OCI-LY7 (cell line): ENCODE results near the gene CLDN22. TPM values are rescaled to one million over a fixed set of nuclear protein-coding genes. Genes with fewer than 3 reads are reported as not detected.

Experiments
- BruUV-seq: library from RNA; stranded (reverse); fragments of 400-500 nt; replicated peaks from 2 replicates; lab custom pipeline; 2021; lab: Mats Ljungman, UMichigan
- CTCF ChIA-PET: fragments of 300-600 bp; sonication (Branson Sonifier 250); formaldehyde crosslinking; loops from one replicate; lab custom pipeline; 2022; ENCODE audit warnings: antibody characterized with exemption; ENCODE audit not compliant: unreplicated experiment; lab: Charles Lee
- POLR2A ChIA-PET: fragments of 300-600 bp; sonication (Branson Sonifier 250); formaldehyde crosslinking; loops from one replicate; lab custom pipeline; 2022; ENCODE audit warnings: antibody characterized with exemption; lab: Charles Lee
- DNase-seq: peaks from one replicate; pipeline ENCODE4 v3.0.0-alpha.2; 2015; ENCODE audit warnings: low spot score
- H2AFZ ChIP-seq: fragments of 200-600 bp; sonication (generic), shearing (Covaris generic); 2 replicates; pipeline ENCODE4 v1.6.1; 2014; ENCODE audit warnings: mild to moderate bottlenecking, antibody characterized with exemption, low read length, moderate library complexity
- H3K27ac ChIP-seq: fragments of 200-600 bp; sonication (generic); 2 replicates; pipeline ENCODE4 v1.5.1; 2014; ENCODE audit warnings: mixed run types, low read depth, mild to moderate bottlenecking, moderate library complexity, low read length, inconsistent platforms; ENCODE audit not compliant: poor library complexity, severe bottlenecking
- H3K36me3 ChIP-seq: fragments of 200-600 bp; sonication (generic); 2 replicates; pipeline ENCODE4 v1.6.1; 2014; ENCODE audit warnings: mild to moderate bottlenecking, antibody characterized with exemption, low read length, moderate library complexity, mixed read lengths; ENCODE audit not compliant: insufficient read depth
- H3K4me1 ChIP-seq: fragments of 200-600 bp; sonication (generic); 2 replicates; pipeline ENCODE4 v1.5.1; 2014; ENCODE audit warnings: mild to moderate bottlenecking, low read length; ENCODE audit not compliant: insufficient read depth, poor library complexity, severe bottlenecking
- H3K4me2 ChIP-seq: fragments of 200-600 bp; sonication (generic); 2 replicates; pipeline ENCODE4 v1.6.1; 2014; ENCODE audit warnings: mild to moderate bottlenecking, low read length
- H3K4me3 ChIP-seq: fragments of 200-600 bp; sonication (generic); 2 replicates; pipeline ENCODE4 v1.5.1; 2014; ENCODE audit warnings: mild to moderate bottlenecking, low read depth, low read length; ENCODE audit not compliant: poor library complexity, severe bottlenecking
- H3K79me2 ChIP-seq: fragments of 200-600 bp; sonication (generic); 2 replicates; pipeline ENCODE4 v1.6.1; 2016; ENCODE audit warnings: low read depth, mild to moderate bottlenecking, low read length, moderate library complexity, mixed read lengths; ENCODE audit not compliant: insufficient read depth
- H3K9me2 ChIP-seq: fragments of 200-600 bp; sonication (generic); 2 replicates; pipeline ENCODE4 v1.6.1; 2016; ENCODE audit warnings: mild to moderate bottlenecking, low read length, mixed read lengths; ENCODE audit not compliant: insufficient read depth
- H3K9me3 ChIP-seq: fragments of 200-600 bp; sonication (generic); 2 replicates; pipeline ENCODE4 v1.6.1; 2014; ENCODE audit warnings: mild to moderate bottlenecking, mixed run types, low read length, mixed read lengths
- H4K20me1 ChIP-seq: fragments of 200-600 bp; sonication (generic); 2 replicates; pipeline ENCODE4 v1.6.1; 2014; ENCODE audit warnings: mild to moderate bottlenecking, antibody characterized with exemption, low read length, moderate library complexity, mixed read lengths; ENCODE audit not compliant: insufficient read depth
- EZH2phosphoT487 ChIP-seq: fragments of 200-600 bp; sonication (generic); IDR thresholded peaks from 2 replicates; pipeline ENCODE4 v1.6.1; 2018; ENCODE audit warnings: low read depth, borderline replicate concordance, mild to moderate bottlenecking, mixed run types, antibody characterized with exemption, low read length, moderate library complexity, mixed read lengths
- intact Hi-C: fragments of 100-400 bp; cut with micrococcal nuclease; formaldehyde crosslinking; loops from one replicate; pipeline ENCODE4 v1.10.0; 2022; ENCODE audit not compliant: unreplicated experiment
- total RNA-seq, 2 experiments: library from RNA; depleted of rRNA in 1 of 2; stranded (reverse); fragments of >200 nt in 1 of 2; shearing (Covaris generic) in 1 of 2; gene quantifications; 2 replicates each; pipeline ENCODE4 v1.2.3, GENCODE V29; 2014 to 2022
- TF ChIP-seq, protein P1 (sequence below): fragments of 200-600 bp; sonication (generic); conservative IDR thresholded peaks from 2 replicates; pipeline ENCODE4 v1.5.1; 2014; ENCODE audit warnings: mild to moderate bottlenecking, antibody characterized with exemption, low read length, moderate library complexity, mixed read lengths

CLDN22 gene
- total RNA-seq, 2 experiments from 2014 or later, result not detected

DNA sequence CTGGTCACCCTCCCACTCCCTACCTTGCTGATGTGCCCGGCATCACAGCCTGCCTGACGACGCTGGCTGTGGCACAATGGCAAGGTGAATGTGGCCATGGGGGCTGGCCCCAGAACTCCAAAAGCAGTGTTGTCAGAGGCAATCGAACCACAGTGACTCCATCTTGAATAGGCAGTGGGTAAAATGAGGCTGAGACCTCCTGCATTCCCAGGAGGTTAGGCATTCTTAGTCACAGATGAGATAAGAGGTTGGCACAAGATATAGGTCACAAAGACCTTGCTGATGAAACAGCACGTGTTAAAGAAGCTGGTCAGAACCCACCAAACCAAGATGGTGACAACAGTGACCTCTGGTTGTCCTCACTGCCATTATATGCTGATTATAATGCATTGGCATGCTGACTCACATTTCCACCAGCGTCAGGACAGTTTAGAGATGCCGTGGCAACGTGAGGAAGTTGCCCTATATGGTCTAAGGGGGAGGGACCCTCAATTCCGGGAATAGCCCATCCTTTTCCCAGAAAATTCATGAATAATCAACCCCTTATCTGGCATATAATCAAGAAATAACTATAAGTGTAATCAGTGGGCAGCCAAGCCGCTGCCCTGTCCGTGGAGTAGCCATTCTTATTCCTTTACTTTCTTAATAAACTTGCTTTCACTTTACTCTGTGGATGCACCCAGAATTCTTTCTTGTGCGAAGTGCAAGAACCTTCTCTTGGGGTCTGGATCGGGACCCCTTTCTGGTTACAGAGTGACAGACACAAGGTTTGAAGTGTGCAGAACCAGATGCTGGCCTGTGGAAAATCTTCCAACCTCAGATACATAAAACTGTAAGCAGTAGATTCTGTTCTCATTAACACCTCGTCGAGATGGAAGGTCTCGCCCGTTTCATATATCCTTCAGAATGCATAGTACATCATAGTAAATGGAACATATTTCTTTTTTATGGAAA lies 28.9 kb upstream of the CLDN22 start:
- POLR2A ChIA-PET, result no interaction called here
- no peaks in the 10 kb centered on the region for H4K20me1 ChIP-seq
- no peaks in the 10 kb centered on the region for H3K79me2 ChIP-seq
- CTCF ChIA-PET, result no interaction called here
- H3K27ac ChIP-seq, result no peak overlapping the region
- intact Hi-C loops, result no loop called here
- no peaks in the 10 kb centered on the region for H3K4me1 ChIP-seq
- BruUV-seq, result no TSS peak
- H3K4me2 ChIP-seq, result no peak overlapping the region
- H3K36me3 ChIP-seq, result no peaks in the 10 kb centered on the region
- no peaks in the 10 kb centered on the region for H3K9me3 ChIP-seq
- DNase-seq, result no peak
- H2AFZ ChIP-seq, result no peak overlapping the region
- no peaks in the 10 kb centered on the region for H3K9me2 ChIP-seq
- no peak overlapping the region for H3K4me3 ChIP-seq
- TF ChIP-seq, protein P1, sequence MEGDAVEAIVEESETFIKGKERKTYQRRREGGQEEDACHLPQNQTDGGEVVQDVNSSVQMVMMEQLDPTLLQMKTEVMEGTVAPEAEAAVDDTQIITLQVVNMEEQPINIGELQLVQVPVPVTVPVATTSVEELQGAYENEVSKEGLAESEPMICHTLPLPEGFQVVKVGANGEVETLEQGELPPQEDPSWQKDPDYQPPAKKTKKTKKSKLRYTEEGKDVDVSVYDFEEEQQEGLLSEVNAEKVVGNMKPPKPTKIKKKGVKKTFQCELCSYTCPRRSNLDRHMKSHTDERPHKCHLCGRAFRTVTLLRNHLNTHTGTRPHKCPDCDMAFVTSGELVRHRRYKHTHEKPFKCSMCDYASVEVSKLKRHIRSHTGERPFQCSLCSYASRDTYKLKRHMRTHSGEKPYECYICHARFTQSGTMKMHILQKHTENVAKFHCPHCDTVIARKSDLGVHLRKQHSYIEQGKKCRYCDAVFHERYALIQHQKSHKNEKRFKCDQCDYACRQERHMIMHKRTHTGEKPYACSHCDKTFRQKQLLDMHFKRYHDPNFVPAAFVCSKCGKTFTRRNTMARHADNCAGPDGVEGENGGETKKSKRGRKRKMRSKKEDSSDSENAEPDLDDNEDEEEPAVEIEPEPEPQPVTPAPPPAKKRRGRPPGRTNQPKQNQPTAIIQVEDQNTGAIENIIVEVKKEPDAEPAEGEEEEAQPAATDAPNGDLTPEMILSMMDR, result no peak
- no peak for TF ChIP-seq EZH2phosphoT487

DNA sequence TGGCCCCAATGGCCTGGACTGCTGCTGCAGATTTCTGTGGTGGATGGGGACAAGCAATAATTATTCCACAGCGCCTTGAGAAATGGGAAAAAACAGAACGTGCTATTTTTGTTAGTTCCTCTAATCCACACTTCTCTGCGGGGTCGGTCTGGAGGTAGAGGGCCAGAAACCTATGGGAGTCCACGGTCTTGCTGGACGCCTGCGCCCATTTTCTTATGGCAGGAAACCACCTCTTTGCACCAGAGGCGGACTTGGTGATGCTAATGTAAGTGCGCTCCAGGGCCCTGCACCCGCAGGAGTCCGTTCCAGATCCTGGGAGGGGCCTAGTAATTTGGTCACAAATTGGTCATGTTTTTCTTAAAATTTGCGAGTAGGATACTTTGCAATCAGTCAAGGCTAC lies 28.1 kb upstream of the CLDN22 start:
- CTCF ChIA-PET, result no interaction called here
- TF ChIP-seq, protein P1, result no peak
- no peak for TF ChIP-seq EZH2phosphoT487
- H3K9me2 ChIP-seq, result no peaks in the 10 kb centered on the region
- H3K36me3 ChIP-seq, result no peaks in the 10 kb centered on the region
- H4K20me1 ChIP-seq, result no peaks in the 10 kb centered on the region
- no TSS peak for BruUV-seq
- H3K27ac ChIP-seq, result no peak overlapping the region
- no peak for DNase-seq
- intact Hi-C loops, result no loop called here
- no peaks in the 10 kb centered on the region for H3K9me3 ChIP-seq
- no peak overlapping the region for H3K4me3 ChIP-seq
- H3K79me2 ChIP-seq, result no peaks in the 10 kb centered on the region
- POLR2A ChIA-PET, result no interaction called here
- no peak overlapping the region for H2AFZ ChIP-seq
- no peak overlapping the region for H3K4me2 ChIP-seq
- H3K4me1 ChIP-seq, result no peaks in the 10 kb centered on the region

DNA sequence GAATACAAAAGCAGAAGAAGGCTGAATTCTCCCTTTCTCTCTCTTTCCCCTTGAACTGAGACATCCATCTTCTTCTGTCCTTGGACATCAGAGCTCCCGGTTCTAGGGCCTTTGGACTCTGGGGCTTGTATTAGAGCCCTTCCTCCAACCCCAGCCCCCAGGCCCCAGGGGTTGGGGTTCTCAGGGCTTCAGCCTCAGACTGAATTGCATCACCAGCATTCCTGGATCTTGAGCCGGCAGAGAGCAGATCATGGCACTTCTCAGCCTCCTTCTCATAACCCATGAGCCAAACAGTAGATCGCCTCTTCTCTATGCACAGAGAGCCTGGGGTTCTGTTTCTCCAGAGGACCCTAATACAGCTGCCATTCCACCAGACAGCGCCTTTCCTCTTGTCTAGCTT lies 27.5 kb upstream of the CLDN22 start:
- no peaks in the 10 kb centered on the region for H3K9me2 ChIP-seq
- ChIA-PET POLR2A (no interaction called here), CTCF (interaction anchor here (0.6 kb wide), 1 partner anchor 10 kb away, joined by 3 read pairs; no protein-coding TSS in a partner anchor)
- H3K27ac ChIP-seq, result no peak overlapping the region
- no peaks in the 10 kb centered on the region for H4K20me1 ChIP-seq
- no peak for DNase-seq
- no peak for TF ChIP-seq EZH2phosphoT487
- TF ChIP-seq, protein P1, result no peak
- H3K4me3 ChIP-seq, result no peak overlapping the region
- intact Hi-C loops, result no loop called here
- no peaks in the 10 kb centered on the region for H3K36me3 ChIP-seq
- no peak overlapping the region for H3K4me2 ChIP-seq
- H3K9me3 ChIP-seq, result no peaks in the 10 kb centered on the region
- H3K4me1 ChIP-seq, result no peaks in the 10 kb centered on the region
- H2AFZ ChIP-seq, result no peak overlapping the region
- no TSS peak for BruUV-seq
- no peaks in the 10 kb centered on the region for H3K79me2 ChIP-seq
